ENCODE results near the gene ZAR1.
"Not testable (repeated sequence)": the region's sequence is repeated elsewhere in the genome, so short reads cannot be mapped to it uniquely, and the experiment has no call there.

The ZAR1 gene

GRCh38 chr4:48490012-48490679 lies at the start of gene ZAR1:
ZAR1 (plus strand) TSS chr4:48490252; CDS start chr4:48490292, 40 bp downstream.
- no peak for DNase-seq (ENCODE audit: low spot score)

- DNase-seq (ENCODE audit: low spot score): not testable (repeated sequence)
Measured at GRCh38 chr4:48440914-48441313, 49.1 kb upstream of the ZAR1 start.

- no peak for DNase-seq (ENCODE audit: low spot score)
Measured at GRCh38 chr4:48445704-48446103, 44.3 kb upstream of the ZAR1 start.

- DNase-seq (ENCODE audit: low spot score): no peak
Measured at GRCh38 chr4:48446642-48447041, 43.4 kb upstream of the ZAR1 start.

- DNase-seq (ENCODE audit: low spot score): no peak
Measured at GRCh38 chr4:48449151-48449550, 40.9 kb upstream of the ZAR1 start.

- no peak for DNase-seq (ENCODE audit: low spot score)
Measured at GRCh38 chr4:48450740-48451139, 39.3 kb upstream of the ZAR1 start.

- not testable (repeated sequence) for DNase-seq (ENCODE audit: low spot score)
Measured at GRCh38 chr4:48451656-48452055, 38.4 kb upstream of the ZAR1 start.

GRCh38 chr4:48454591-48454990 lies 35.5 kb upstream of the ZAR1 start:
- no peak for DNase-seq (ENCODE audit: low spot score)

- DNase-seq (ENCODE audit: low spot score): no peak
Measured at GRCh38 chr4:48461000-48461399, 29.1 kb upstream of the ZAR1 start.

GRCh38 chr4:48462363-48462762 lies 27.7 kb upstream of the ZAR1 start:
- DNase-seq (ENCODE audit: low spot score): no peak

GRCh38 chr4:48467442-48467841 lies 22.6 kb upstream of the ZAR1 start:
- no peak for DNase-seq (ENCODE audit: low spot score)

GRCh38 chr4:48467891-48468290 lies 22.2 kb upstream of the ZAR1 start:
- DNase-seq (ENCODE audit: low spot score): no peak

GRCh38 chr4:48470137-48470536 lies 19.9 kb upstream of the ZAR1 start:
- no peak for DNase-seq (ENCODE audit: low spot score)

GRCh38 chr4:48470570-48470969 lies 19.5 kb upstream of the ZAR1 start:
- no peak for DNase-seq (ENCODE audit: low spot score)

GRCh38 chr4:48472794-48473193 lies 17.3 kb upstream of the ZAR1 start:
- DNase-seq (ENCODE audit: low spot score): no peak

- no peak for DNase-seq (ENCODE audit: low spot score)
Measured at GRCh38 chr4:48475770-48476169, 14.3 kb upstream of the ZAR1 start.

GRCh38 chr4:48478273-48478672 lies 11.8 kb upstream of the ZAR1 start:
- DNase-seq (ENCODE audit: low spot score): no peak

GRCh38 chr4:48481581-48481980 lies 8.5 kb upstream of the ZAR1 start:
- DNase-seq (ENCODE audit: low spot score): no peak

GRCh38 chr4:48483006-48483776 lies 6.9 kb upstream of the ZAR1 start, which contains the start of gene SLC10A4:
SLC10A4 (plus strand) TSS chr4:48483343; CDS start chr4:48483562, 219 bp downstream.
- peak; percentile 64 for DNase-seq (ENCODE audit: low spot score)

- no peak for DNase-seq (ENCODE audit: low spot score)
Measured at GRCh38 chr4:48483777-48484493, 6.1 kb upstream of the ZAR1 start.

- no peak for DNase-seq (ENCODE audit: low spot score)
Measured at GRCh38 chr4:48484494-48485168, 5.4 kb upstream of the ZAR1 start.

GRCh38 chr4:48489683-48490011 lies 405 bp upstream of the ZAR1 start:
- DNase-seq (ENCODE audit: low spot score): no peak

Data from HuH-7 (cell line).